Measurements from ENCODE around the gene CECR2.
A peak's percentile ranks its signal among the peaks of the same experiment; 100 is the strongest.

Gene CECR2

DNA sequence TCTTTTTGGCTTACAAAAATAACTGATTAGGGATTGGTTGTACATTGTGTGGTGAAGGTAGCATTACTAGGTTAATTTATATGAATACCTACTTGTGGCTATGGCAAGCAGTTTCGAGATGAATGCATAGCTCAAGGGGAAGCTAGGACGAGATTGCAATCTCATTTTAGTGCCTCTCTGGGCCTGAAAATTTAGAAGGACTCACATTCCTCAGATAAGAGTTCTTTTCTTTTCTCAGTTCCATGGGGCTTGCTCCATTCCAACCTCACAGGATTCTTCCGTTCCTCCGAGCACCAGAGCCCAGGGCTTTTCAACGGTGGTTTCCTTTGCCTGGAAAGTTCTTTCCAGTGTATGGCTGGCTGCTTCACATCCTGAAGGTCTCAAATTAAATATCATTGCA is 82.1 kb downstream of the CECR2 start:
- DNase-seq (ENCODE audit: low spot score) = no peak

DNA sequence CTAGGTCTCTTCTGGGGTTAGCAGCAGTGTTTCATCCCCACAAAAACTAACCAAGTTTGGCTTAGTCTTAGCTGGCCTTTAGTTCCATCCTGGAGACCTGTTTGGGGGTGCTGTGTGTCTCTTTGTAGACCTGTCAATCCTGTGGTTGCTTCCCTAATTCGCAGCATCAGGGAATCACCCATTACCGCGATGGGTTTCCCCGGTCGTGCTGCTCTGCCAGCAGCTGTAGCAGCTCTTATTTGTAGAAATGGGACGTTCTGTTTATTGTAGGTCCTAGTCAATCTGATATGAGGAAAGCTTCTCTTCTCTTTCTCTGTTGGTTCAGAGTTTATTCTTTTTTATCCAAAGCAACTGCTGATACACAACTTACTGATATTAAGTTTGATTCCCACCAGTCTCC is 91.6 kb downstream of the CECR2 start:
- DNase-seq (ENCODE audit: low spot score) = no peak

DNA sequence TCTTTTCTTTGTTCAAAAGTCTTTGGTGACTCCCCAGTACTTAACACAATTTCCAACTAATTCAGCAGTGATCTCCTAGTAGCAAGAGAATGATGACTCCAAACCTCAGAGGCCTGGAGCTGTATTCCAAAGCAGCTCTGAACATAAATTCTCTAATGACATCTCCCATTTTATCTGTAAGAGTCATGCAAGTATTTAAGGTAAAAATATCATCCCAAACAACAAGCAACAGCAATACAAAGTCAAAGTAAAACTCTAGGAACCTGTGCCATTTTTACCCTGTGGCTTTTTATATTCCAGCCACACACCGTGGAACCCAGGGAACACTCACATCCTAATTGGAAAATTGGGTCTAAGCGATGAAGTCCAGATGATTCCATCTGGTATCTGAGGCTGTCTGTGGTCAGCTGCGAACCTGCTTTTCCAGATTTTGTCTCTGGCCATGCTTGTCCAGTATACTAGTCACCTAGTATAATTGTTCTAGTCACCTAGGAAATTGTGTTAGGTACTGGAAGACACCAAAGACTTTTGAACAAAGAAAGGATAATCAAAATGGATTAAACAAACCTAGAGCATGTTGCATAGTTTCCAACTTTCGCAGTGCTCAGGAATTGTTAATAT is 101.7 kb downstream of the CECR2 start:
- no peak for DNase-seq (ENCODE audit: low spot score)

DNA sequence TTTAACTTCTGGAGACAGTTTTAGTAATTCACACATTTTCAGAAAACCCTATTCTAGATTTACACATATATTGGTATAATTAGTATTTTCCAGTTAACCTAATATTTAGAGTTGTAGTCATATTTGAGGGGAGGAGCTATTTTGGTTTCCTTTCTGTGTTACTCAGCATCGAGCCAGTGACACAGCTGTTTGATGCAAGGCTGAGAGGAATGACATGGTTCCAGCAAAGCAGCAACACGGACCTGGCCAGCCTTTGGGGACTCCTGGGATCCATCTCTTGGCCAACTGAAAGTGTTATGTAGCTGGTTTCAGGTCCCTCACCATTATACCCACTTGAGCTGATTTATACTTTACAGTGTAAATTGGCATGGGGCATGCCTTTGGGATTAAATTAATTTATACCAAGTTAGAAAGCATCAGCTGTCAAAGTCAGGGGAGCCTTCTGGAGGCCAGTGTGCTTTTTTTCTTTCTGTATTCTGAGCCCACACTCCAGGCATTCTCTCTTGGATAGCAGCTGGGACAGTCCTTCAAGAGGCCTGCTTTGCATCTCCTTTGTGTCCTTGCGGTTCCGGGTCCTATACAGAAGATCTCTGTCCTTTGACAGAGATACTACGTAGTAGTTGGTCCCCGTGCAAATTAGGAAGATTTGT is 102.8 kb downstream of the CECR2 start:
- no peak for DNase-seq (ENCODE audit: low spot score)

DNA sequence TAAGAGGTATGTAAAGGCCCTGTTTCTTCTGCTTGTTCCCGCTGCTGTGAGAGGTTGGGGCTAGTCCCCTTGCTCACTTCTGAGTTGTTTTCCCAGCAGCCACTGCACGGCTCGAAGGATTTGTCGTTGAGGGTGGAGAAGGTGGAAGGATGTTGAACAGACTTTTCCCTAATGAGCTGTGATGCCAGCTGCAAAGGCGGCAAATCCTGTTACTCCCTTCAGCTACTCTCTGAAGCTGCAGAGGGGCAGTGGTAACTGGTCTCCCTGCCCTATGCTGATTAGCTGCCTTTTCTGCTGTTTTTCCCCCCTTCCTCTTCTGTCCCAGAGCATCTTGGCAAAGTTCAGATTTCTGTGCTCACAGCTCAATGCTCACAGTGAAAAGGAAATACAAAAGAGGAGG is 103.7 kb downstream of the CECR2 start:
- no peak for DNase-seq (ENCODE audit: low spot score)

DNA sequence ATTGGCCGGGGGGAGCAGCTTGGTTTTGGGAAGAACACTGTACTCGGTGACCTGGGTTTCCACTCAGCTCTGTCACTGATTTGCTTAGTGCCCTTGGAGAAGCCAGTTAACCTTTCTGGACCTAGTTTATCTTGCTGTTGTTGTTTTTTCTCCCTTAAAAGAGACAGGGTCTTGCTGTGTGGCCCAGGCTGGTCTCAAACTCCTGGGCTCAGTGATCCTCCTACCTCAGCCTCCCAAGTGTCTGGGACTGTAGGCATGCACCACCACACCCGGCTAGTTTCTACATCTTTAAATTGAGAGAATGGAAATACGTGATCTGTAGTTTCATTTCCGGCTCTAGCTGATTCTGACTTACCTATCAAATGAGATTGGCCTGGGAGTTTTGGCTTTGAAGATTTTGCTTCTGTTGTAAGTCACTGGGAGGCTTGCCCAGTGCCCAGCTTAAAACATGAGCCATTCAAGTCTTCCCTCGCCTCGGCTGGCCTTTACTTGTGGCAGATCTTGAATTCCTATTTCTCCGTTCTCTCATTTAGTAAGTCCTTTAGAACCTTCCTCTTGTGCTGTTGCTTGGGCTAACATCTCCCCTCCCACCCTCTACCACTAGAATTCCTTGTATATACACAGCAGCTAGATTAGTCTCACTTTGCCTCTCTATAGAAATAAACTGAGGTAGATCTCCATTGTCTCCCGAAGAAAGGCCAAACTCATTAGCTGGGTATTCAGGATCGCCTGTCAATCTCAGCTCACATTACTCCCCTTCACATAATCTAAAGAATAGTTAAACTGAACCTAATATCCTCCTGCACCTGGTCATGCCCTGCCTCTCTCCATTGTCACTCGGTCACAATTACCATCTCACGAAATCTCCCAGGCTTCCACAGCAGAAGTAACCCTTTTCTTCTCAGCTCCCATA is 106.3 kb downstream of the CECR2 start:
- no peak for DNase-seq (ENCODE audit: low spot score)

DNA sequence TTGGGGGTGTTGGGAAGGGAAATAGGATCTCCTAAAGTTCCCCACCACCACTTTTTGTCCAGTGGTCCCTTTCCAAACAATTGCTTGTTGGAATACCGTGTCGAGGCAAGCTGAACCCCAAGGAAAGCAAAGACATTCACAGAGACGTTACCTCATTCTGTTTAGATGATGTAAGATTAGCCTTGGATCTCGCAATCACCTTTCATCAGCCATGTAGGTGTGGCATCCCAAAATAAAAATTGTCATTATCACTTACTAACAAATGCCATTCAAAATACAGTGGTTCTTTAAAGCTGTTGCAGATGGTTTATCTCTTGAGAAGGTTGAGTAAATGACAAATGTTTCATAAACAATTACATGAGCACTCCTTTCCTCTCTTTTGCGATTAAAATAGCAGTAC is 107.6 kb downstream of the CECR2 start:
- DNase-seq (ENCODE audit: low spot score) = no peak

DNA sequence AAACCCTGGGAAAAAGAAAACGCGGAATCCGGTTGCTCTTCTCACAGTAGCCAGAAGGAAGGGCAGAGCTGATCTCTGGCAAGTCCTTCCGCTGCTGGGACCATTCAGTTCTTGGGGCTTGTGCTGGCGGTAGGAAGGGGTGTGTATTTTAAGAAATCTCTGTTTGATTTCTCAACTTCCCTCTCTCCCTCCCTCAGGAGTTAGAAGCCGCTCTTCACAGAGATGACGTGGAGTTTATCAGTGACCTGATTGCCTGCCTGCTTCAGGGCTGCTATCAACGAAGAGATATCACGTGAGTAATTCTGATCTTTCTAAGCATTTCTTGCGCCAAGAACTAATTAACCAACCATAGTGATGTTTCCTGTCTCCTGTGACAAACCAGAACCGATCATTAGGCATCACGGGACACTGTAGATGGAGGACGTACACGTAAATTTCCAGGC is 108.2 kb downstream of the CECR2 start:
- DNase-seq (ENCODE audit: low spot score) = no peak

DNA sequence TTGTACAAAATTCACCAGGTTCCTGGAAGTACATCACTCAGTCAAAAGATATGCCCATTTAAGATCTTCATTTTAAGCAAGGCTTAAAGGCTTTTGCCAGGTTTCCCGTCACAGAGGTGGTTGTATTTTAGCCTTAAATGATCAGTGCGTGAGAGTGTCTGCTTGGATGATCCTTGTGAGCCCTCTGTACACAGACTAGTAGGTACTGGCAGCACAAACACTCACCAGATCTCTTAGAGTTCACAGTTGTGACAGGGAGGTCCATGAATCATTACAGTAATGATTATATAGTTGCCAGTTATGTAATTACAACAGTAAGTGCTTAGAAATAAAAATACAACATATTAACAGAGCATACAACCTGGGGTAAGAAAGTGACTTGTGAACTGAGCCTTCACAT is 109.9 kb downstream of the CECR2 start:
- no peak for DNase-seq (ENCODE audit: low spot score)

DNA sequence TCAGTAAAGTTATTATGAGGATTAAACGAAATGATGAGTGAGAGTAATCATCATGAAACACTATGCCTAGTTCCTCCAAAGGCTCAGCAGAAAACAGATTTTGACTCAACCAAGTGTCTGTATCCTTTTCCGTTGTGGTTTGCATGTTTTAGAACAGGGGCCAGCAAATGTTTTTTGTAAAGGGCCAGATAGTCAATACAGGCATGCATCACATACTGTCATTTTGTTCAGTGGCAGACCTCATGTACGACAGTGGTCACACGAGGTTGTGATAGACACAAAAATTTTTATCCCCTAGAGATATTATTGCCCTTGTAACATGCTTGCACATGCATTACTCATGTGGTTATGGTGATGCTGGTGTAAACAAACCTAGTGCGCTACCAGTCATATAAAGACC is 112.2 kb downstream of the CECR2 start:
- no peak for DNase-seq (ENCODE audit: low spot score)

DNA sequence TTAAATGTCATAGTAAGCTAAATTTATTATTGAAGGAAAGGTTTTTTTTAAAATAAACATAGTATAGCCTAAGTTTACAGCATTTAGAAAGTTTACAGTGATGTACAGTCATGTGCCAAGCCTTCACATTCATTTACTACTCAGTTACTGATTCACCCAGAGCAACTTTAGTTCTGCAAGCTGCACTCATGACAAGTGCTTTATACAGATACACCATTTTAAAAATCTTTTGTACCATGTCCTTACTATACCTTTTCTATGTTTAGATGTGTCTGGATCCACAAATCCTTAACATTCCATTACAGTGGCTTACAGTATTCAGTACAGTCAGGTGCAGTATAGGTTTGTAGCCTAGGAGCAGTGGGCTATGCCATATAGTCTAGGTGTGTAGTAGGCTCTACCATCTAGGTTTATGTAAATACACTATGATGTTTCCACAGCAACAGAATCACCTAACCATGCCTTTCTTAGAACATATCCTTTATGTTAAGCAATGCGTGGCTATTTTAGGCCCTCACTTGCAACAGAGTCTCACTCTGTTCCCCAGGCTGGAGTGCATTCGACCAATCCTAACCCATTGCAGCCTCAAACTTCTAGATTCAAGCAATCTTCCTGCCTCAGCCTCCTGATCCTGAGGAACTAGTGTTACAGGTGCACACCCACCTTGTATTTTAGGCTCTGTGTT is 114.6 kb downstream of the CECR2 start:
- no peak for DNase-seq (ENCODE audit: low spot score)

DNA sequence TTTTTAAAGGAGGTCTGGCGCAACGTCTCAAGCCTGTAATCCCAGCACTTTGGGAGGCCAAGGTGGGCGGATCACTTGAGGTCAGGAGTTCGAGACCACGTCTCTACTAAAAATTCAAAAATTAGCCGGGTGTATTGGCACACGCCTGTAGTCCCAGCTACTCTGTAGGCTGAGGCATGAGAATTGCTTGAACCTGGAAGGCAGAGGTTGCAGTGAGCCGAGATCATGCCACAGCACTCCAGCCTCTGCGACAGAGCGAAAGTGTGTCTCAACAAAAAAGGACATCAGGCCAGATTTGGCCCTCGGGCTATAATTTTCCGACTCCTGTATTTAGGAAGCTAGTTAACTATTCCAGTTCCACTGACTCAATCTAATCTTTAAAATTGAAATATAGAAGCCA is 115.3 kb downstream of the CECR2 start:
- DNase-seq (ENCODE audit: low spot score) = no peak

DNA sequence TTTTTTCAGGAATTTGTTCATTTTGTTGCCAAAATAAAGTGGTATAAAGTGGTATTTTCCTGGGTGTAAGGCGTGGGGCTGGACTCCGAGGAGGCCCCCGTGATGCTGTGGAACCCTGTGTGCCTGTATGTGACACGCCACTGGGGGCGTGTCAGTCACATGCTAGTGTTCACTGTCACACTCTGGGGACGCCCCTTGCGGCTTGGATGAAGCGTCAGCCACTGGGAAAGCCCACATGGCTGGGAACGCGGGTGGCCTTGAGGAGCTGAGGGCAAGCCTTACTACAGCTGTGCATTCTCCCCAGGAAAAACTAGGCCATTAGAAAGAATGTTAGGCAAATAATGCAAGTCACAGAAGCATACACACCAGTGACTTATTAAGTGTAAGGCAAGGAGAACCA is 117.1 kb downstream of the CECR2 start:
- DNase-seq (ENCODE audit: low spot score) = no peak

DNA sequence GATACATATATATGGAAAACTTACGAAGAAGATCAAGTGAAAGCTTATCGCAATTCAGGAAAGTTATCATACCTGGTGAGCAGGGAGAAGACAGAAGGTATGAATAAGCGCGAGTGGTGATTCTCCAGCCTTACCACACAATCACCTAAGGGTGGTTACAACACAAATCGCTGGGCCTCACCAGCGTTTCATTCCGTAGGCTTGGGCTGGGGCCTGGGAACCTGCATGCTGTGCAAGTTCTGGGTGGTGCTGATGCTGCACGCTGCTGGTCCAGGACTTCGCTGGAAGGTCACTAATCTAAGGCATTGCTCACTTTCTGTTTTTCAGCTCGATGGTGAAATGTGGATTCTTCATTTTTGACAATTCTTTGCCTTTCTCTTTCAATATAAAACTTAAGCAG is 117.5 kb downstream of the CECR2 start:
- no peak for DNase-seq (ENCODE audit: low spot score)

DNA sequence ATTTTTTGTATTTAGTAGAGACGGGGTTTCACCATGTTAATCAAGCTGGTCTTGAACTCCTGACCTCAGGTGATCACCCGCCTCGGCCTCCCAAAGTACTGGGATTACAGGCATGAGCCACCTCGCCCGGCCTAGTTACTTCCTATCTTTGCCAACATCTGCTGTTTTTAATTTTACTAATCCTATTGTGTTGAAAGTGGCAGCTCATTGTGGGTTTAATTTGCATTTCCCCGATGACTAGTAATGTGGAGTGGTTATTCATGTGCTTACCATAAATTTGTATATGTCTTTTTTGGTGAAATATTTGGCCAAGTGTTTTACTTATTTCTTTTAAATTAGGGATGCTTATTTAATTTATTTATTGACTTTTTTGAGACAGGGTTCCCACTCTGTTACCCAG is 119.8 kb downstream of the CECR2 start:
- no peak for DNase-seq (ENCODE audit: low spot score)

DNA sequence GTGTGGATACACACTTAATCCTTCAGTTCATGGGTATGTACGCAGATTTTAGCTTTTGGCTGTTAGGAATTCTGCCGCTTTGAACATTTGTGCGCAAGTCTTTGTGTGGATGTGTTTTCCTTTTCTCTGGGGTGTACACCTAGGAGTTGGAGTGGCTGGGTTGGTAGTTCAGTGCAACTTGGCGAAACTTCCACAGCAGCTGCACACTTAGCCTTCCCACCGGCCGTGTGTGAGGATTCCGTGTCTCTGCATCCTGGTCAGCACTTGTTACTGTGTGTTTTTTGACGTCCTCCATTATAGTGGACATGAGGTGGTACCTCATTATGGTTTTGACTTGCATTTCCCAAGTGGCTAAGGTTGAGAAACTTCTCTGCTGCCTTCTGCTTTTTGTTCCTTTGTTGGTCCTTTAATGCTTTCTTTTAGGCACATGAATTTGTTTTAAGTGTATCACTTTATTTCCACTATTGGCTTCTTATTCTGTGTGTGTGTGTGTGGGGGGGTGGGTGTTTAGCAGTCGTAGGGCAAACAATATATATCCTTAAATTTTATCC is 121.9 kb downstream of the CECR2 start:
- no peak for DNase-seq (ENCODE audit: low spot score)

DNA sequence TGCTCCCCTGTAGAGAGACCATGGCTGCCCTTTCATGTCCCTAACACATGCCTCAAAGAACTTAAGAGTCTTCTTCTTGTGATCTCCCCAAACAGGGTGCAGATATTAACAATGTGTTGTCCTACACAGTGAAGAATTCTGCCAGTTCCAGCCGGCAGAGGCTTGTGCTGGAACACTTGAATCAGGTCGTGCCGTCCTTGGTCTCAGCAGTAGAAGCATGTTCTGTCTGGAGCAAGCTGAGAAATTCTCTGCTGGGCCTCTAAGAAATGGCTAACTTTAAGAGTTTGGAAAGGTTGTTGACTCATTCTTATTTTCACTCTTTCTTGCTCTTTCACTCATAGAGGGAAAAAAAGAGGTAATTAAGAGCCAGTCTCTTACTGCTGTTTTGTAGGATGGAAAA is 123.0 kb downstream of the CECR2 start:
- DNase-seq (ENCODE audit: low spot score) = no peak

DNA sequence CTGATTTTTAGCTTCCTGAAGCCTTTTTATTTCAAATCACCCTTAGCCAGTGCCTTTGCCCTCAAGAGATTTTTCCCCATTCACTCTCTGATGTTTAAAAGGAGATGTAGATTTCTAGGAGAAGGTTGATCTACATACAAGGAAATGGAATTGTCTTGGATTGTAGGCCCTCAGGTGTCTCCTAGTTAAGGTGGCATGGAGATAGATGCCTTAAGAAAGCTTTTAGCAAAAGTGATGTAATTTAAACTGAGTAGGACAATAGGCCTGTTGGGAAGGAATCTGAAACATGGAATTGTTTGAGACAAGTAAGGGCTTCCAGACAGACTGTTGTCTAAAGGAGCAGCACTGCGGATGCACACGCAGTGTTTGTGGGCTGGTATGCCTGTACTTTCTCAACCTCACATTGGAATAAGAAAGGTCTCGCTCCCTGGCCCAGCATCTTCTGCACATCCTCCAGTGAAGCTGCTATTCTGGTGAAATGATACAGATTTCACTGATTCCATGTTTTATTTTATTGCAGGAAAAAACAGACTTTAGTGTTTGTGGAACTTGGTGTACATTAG is 124.2 kb downstream of the CECR2 start:
- no peak for DNase-seq (ENCODE audit: low spot score)

DNA sequence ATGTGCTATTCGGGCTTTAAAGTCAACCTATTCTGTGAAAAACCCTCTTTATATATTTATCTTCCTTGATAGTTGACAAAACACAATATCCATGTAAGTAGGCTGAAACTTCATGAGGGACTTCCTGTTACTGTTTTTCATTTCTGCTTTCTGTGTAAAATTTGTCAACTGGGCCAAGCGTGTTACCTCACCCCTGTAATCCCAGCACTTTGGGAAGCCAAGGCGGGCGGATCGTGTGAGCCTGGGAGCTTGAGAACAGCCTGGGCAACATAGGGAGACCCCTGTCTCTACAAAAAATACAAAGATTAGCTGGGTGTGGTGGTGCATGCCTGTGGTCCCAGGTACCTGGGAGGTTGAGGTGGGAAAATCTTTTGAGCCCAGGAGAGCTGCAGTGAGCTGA is 127.6 kb downstream of the CECR2 start:
- no peak for DNase-seq (ENCODE audit: low spot score)

DNA sequence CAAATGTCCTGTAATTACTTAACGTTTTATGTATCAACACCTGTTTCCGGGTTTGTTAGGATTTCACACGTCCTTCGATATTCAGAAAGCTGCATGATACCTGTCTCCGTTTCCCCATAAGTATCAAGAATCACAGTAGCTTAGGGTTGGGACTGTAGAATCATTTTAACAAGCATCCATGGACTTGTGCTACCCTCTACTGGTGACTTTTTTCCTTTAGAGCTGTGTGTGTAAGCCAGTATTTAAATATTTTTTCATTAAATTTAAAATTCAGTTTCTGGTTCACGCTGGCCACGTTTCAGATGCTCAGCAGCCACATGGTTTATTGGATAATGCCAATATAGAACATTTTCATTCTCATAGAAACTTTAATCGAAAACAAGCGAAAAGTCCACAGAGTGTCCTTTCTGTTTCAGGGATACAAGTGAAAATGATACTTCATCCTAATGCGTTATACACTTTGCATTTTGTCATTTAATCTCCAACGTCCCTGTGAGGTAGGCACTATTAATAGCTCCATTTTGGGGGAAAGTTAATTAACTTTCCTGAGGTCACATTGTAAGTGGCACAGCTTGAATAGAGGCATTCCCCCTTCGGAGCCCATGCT is 132.5 kb downstream of the CECR2 start:
- DNase-seq (ENCODE audit: low spot score) = peak; percentile 43

DNA sequence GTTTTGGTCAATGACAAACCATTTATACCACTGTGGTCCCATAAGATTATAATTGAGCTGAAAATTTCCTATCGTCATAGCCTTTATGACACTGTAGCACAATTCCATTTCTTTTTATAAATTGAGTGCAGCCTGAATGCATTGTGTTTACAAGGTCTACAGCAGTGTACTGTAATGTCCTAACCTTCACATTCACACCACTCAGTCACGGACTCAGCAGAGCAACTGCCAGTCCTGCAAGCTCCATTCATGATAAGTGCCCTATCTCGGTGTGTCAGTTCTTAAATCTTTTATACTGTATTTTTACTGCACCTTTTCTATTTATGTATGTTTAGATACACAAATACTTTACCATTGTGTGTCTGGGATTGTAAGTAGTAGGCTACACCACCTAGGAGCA is 138.8 kb downstream of the CECR2 start:
- no peak for DNase-seq (ENCODE audit: low spot score)

DNA sequence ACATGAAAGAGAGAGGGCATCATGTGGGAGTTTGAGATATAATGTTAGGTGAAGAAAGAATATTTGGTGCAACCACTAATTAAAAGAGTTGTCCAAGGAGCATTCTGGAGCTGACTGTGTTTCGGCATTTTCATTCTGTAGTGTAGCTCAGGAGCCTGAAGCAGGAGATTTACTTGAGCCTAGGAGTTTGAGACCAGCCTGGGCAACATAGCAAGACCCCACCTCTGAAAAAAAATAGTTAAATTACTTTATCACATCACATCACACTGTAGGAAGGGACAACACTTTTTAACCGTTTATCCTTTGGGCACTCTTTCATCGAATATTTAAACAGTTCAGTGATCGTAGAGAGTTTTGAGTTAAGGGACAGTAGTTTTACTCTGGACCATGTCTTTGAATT is 143.7 kb downstream of the CECR2 start:
- no peak for DNase-seq (ENCODE audit: low spot score)

All from germinal center (tissue), 1 donor.